VCaP (cell line): ENCODE results near the gene NCSTN.

Experiments
- H3K27ac ChIP-seq: fragments of 450-650 bp; 2 replicates; pipeline ENCODE4 v1.5.1; 2017
- TF ChIP-seq, protein P1 (sequence below): fragments of 450-650 bp; conservative IDR thresholded peaks from 2 replicates; pipeline ENCODE4 v1.5.1; 2017; ENCODE audit warnings: mild to moderate bottlenecking, moderate library complexity

NCSTN gene

DNA sequence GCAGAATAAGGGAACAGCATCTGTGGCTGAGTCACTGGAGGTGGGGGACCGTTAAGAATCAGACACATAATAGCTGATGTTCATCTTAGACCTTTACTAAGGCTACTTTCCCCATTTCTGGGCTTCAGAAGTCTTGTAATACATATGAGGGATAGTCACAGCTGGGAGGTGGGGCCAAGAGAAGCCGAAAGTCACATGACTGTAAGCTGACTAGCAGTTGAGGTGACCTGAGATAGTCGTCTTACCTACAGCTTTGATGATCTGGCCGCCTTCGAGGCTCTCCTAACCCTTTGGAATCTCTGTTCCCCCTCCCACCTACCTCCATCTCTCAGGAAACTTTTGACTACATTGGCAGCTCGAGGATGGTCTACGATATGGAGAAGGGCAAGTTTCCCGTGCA lies 9.4 kb downstream of the NCSTN start:
- H3K27ac ChIP-seq = no peak overlapping the region
- TF ChIP-seq, protein P1, sequence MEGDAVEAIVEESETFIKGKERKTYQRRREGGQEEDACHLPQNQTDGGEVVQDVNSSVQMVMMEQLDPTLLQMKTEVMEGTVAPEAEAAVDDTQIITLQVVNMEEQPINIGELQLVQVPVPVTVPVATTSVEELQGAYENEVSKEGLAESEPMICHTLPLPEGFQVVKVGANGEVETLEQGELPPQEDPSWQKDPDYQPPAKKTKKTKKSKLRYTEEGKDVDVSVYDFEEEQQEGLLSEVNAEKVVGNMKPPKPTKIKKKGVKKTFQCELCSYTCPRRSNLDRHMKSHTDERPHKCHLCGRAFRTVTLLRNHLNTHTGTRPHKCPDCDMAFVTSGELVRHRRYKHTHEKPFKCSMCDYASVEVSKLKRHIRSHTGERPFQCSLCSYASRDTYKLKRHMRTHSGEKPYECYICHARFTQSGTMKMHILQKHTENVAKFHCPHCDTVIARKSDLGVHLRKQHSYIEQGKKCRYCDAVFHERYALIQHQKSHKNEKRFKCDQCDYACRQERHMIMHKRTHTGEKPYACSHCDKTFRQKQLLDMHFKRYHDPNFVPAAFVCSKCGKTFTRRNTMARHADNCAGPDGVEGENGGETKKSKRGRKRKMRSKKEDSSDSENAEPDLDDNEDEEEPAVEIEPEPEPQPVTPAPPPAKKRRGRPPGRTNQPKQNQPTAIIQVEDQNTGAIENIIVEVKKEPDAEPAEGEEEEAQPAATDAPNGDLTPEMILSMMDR = no peak

DNA sequence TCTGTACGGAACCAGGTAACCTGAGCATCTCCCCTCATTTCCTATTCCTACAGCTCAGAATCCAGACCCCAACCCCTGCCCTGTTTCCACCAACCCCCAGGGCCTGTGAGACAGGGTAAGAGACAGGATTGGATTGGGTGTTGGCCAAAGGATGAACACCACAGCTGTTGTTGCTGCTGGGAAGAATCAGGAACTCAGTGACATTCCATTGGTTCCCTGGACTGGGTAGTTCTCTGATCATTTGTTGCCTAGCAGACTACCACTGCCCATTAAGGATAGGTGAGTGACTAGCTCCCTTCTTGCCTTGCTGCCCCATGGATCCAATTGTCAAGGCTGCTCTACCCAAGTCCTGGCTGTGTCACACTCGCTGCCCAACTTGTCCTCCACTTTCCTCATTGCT lies 10.0 kb downstream of the NCSTN start:
- H3K27ac ChIP-seq = no peak overlapping the region
- TF ChIP-seq, protein P1 = no peak

DNA sequence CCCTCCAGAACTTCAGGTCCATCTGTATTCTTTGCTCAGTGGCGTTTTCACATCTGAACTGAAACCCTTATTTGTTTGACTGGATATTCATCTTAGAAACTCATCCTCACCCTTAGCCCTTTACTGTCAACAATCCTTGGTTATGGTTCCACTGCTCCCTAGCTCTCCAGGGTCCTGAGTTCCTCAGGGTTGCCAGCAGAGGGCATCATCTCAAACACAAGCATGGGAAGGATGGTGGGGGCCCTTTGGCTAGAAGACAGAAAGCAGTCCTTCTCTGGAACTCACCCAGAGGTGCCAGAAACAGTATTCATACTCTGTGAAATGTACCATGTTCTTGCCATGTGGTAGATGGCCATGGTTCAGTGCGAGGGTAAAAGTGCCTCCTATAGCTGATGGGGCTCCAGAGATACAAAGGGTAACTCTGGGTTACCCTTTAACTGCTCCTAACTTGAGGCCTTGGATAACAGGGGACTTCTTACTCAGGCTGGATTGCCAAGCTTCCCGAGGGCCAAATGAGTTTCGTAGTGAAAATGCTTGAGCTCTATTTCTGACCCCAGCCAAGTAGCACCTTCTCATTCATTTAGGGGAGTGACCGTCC lies 11.3 kb downstream of the NCSTN start:
- H3K27ac ChIP-seq = no peak overlapping the region
- TF ChIP-seq, protein P1 = peak; percentile 58

DNA sequence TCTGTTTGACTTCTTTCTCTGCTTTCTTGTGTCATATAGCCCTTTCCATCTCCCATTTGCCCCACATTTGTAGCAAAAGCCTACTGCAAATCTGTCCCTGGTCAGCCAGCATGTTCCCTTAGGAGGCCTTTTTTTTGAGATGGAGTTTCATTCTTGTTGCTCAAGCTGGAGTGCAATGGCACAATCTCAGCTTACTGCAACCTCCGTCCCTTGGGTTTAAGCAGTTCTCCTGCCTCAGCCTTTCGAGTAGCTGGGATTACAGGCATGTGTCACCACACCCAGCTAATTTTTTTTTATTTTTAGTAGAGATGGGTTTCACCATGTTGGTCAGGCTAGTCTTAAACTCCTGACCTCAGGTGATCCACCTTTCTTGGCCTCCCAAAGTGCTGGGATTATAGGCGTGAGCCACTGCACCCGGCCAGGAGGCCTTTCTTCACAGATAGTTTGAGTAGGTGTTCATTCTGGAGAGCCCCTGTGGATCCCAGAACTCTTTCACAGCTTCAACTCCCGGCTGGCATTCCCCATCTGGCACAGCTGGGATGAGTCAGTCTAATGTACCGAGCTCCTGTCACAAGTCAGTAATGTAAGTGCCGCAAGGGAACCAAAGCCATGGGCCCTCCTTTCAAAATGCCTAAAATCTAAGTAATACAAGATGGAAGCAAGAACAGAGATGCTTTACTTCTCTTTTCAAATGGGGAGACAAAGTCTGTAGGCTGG lies 14.3 kb downstream of the NCSTN start:
- TF ChIP-seq, protein P1 = no peak
- H3K27ac ChIP-seq = no peak overlapping the region

DNA sequence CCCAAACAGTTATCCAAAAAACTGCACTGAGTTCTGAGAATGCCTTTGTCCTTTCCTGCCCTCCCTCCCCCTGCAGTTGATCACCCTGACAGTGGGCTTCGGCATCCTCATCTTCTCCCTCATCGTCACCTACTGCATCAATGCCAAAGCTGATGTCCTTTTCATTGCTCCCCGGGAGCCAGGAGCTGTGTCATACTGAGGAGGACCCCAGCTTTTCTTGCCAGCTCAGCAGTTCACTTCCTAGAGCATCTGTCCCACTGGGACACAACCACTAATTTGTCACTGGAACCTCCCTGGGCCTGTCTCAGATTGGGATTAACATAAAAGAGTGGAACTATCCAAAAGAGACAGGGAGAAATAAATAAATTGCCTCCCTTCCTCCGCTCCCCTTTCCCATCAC lies 14.9 kb downstream of the NCSTN start:
- TF ChIP-seq, protein P1 = no peak
- H3K27ac ChIP-seq = no peak overlapping the region

DNA sequence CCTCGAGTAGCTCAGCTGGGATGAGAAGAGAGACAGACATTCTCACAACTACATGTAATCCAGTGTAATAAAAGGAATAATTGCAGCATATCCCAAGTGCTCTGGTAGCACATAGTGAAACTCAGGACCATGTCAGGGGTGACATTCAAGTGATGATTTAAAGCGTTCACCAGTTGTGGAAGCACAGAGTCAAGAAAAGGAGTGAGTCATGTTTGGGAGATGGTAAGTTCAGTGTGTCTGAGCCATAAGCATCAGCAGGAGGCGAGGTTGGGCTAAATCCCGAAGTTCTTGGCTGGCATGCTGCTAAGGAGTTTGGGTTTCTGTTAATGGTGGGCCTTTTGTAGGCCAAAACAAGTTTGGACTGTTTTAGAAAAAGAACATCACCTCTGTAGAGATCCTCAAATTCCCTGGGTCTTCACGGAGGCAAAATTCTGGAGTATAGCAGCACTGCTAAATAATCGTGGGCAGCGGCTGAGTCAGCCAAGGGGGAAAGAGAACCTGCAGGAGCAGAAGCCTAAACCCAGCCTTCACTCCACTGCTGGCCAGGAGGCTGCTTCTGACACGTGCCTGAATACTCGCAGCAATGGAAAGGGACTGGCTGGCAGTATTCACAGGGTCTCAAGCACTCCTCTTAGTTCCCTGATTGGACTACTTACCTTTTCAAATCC lies 16.5 kb downstream of the NCSTN start:
- H3K27ac ChIP-seq = no peak overlapping the region
- TF ChIP-seq, protein P1 = no peak

DNA sequence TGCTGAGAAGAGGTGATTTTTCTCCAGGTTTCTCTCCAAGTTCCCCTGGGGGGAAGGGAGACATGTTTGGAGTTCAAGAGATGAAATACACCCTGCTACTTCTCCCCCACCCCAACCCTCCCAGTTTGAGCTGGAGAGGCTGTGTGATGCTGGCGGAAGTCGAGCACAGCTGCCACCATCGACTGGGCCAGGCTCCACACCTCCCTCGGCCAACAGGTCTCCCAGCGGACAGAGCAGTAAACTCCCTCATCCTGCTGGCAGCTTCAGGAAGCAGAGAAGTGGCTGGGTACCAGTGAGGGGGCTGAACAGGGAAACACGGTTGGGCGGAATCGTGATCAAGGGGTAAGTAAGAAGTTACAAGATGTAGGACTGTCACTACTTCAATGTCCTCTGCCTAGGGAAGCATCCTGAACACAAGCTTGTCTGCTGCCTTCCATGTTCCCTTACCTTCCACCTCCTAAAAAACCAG lies 17.1 kb downstream of the NCSTN start:
- H3K27ac ChIP-seq = no peak overlapping the region
- TF ChIP-seq, protein P1 = no peak
